Measurements from ENCODE around the gene SLC27A6. TPM values are rescaled to one million over a fixed set of nuclear protein-coding genes. Genes with fewer than 3 reads are reported as not detected.

The SLC27A6 gene
- total RNA-seq, 3 donors from 2014 or later, result 0.48 to 12.6 (median 4.3) TPM

- DNase-seq (ENCODE audit: low spot score in 2 of 2), result no peak
- TF ChIP-seq CTCF (IDR thresholded peaks at IDR 0.05), result no peak
- TF ChIP-seq POLR2AphosphoS5 (IDR thresholded peaks at IDR 0.05), result no peak
- TF ChIP-seq POLR2A (IDR thresholded peaks at IDR 0.05), result no peak
- no peaks in the 10 kb centered on the region for H3K27me3 ChIP-seq
- H3K4me1 ChIP-seq, result no peaks in the 10 kb centered on the region
- no peaks in the 10 kb centered on the region for H3K9me3 ChIP-seq
- no peak overlapping the region for H3K27ac ChIP-seq
- intact Hi-C loops (cut with DNase I; ENCODE audit: low total_unique reads), result no loop called here
- no peaks in the 10 kb centered on the region for H3K36me3 ChIP-seq
- no peak overlapping the region for H3K4me3 ChIP-seq
Observed at GRCh38 chr5:129074903-129075302, 109.6 kb downstream of the SLC27A6 start.

- Histone ChIP-seq H3K4me1 (no peaks in the 10 kb centered on the region), H3K4me3 (no peak overlapping the region), H3K27me3 (no peaks in the 10 kb centered on the region), H3K9me3 (no peaks in the 10 kb centered on the region), H3K36me3 (no peaks in the 10 kb centered on the region), H3K27ac (no peak overlapping the region)
- DNase-seq (ENCODE audit: low spot score in 2 of 2), result no peak
- intact Hi-C loops (cut with DNase I; ENCODE audit: low total_unique reads), result no loop called here
- no peak for TF ChIP-seq POLR2AphosphoS5 (IDR thresholded peaks at IDR 0.05)
- TF ChIP-seq POLR2A (IDR thresholded peaks at IDR 0.05), result no peak
- no peak for TF ChIP-seq CTCF (IDR thresholded peaks at IDR 0.05)
Observed at GRCh38 chr5:129077433-129078075, 112.3 kb downstream of the SLC27A6 start.

GRCh38 chr5:129078247-129078646 lies 113.0 kb downstream of the SLC27A6 start:
- no peaks in the 10 kb centered on the region for H3K9me3 ChIP-seq
- DNase-seq (ENCODE audit: low spot score in 2 of 2), result no peak
- TF ChIP-seq CTCF (IDR thresholded peaks at IDR 0.05), result no peak
- no peak for TF ChIP-seq POLR2A (IDR thresholded peaks at IDR 0.05)
- no peak for TF ChIP-seq POLR2AphosphoS5 (IDR thresholded peaks at IDR 0.05)
- H3K36me3 ChIP-seq, result no peaks in the 10 kb centered on the region
- no peaks in the 10 kb centered on the region for H3K4me1 ChIP-seq
- intact Hi-C loops (cut with DNase I; ENCODE audit: low total_unique reads), result no loop called here
- no peak overlapping the region for H3K27ac ChIP-seq
- no peaks in the 10 kb centered on the region for H3K27me3 ChIP-seq
- H3K4me3 ChIP-seq, result no peak overlapping the region

- DNase-seq (ENCODE audit: low spot score in 2 of 2), result no peak
- no peak overlapping the region for H3K27ac ChIP-seq
- TF ChIP-seq POLR2A (IDR thresholded peaks at IDR 0.05), result no peak
- TF ChIP-seq CTCF (IDR thresholded peaks at IDR 0.05), result no peak
- TF ChIP-seq POLR2AphosphoS5 (IDR thresholded peaks at IDR 0.05), result no peak
- H3K4me3 ChIP-seq, result no peak overlapping the region
- H3K36me3 ChIP-seq, result no peaks in the 10 kb centered on the region
- no peaks in the 10 kb centered on the region for H3K9me3 ChIP-seq
- H3K27me3 ChIP-seq, result no peaks in the 10 kb centered on the region
- H3K4me1 ChIP-seq, result no peaks in the 10 kb centered on the region
- intact Hi-C loops (cut with DNase I; ENCODE audit: low total_unique reads), result no loop called here
Observed at GRCh38 chr5:129078660-129079059, 113.4 kb downstream of the SLC27A6 start.

- H3K4me1 ChIP-seq, result no peaks in the 10 kb centered on the region
- H3K4me3 ChIP-seq, result no peak overlapping the region
- TF ChIP-seq POLR2AphosphoS5 (IDR thresholded peaks at IDR 0.05) (no peak), POLR2A (IDR thresholded peaks at IDR 0.05) (no peak), CTCF (IDR thresholded peaks at IDR 0.05) (no peak)
- H3K27ac ChIP-seq, result no peak overlapping the region
- H3K27me3 ChIP-seq, result no peaks in the 10 kb centered on the region
- DNase-seq (ENCODE audit: low spot score in 2 of 2), result no peak
- no peaks in the 10 kb centered on the region for H3K9me3 ChIP-seq
- no peaks in the 10 kb centered on the region for H3K36me3 ChIP-seq
- intact Hi-C loops (cut with DNase I; ENCODE audit: low total_unique reads), result no loop called here
Observed at GRCh38 chr5:129079496-129079895, 114.2 kb downstream of the SLC27A6 start.

Data from breast epithelium (tissue), 4 donors.